ENCODE data around the gene ANAPC2. TPM values are rescaled to one million over a fixed set of nuclear protein-coding genes. Genes with fewer than 3 reads are reported as not detected.

The ANAPC2 gene
- total RNA-seq, 1 experiment from 2014 or later: 49.4 TPM

- no peak for TF ChIP-seq CTCF (IDR thresholded peaks at IDR 0.05; ENCODE audit: unreplicated experiment)
- Mint-ChIP-seq H3K4me1 (ENCODE audit: low read depth, unreplicated experiment) (no peaks in the 10 kb centered on the region), H3K4me3 (ENCODE audit: low read depth, unreplicated experiment) (no peak overlapping the region), H3K27ac (ENCODE audit: unreplicated experiment) (no peak overlapping the region), H3K36me3 (ENCODE audit: insufficient read depth, unreplicated experiment) (peaks cover 16% of the 10 kb centered on the region), H3K9me3 (ENCODE audit: low read depth, unreplicated experiment) (no peaks in the 10 kb centered on the region), H3K27me3 (ENCODE audit: unreplicated experiment) (peaks cover 45% of the 10 kb centered on the region)
- CTCF ChIA-PET: interaction anchor here (0.6 kb wide), 1 partner anchor 390 kb away, joined by 4 read pairs; no protein-coding TSS in a partner anchor
- intact Hi-C loops (cut with micrococcal nuclease; ENCODE audit: unreplicated experiment): no loop called here
- BruUV-seq (replicated peaks): no TSS peak
- DNase-seq: no peak
These were observed 21.0 kb downstream of the ANAPC2 start for GRCh38 chr9:137167277-137167746.

- Mint-ChIP-seq H3K27me3 (ENCODE audit: unreplicated experiment) (peaks cover 46% of the 10 kb centered on the region), H3K27ac (ENCODE audit: unreplicated experiment) (no peak overlapping the region), H3K4me3 (ENCODE audit: low read depth, unreplicated experiment) (no peak overlapping the region), H3K9me3 (ENCODE audit: low read depth, unreplicated experiment) (no peaks in the 10 kb centered on the region), H3K36me3 (ENCODE audit: insufficient read depth, unreplicated experiment) (peaks cover 15% of the 10 kb centered on the region), H3K4me1 (ENCODE audit: low read depth, unreplicated experiment) (no peaks in the 10 kb centered on the region)
- intact Hi-C loops (cut with micrococcal nuclease; ENCODE audit: unreplicated experiment): no loop called here
- no peak for TF ChIP-seq CTCF (IDR thresholded peaks at IDR 0.05; ENCODE audit: unreplicated experiment)
- CTCF ChIA-PET: interaction anchor here (0.5 to 0.6 kb wide), 3 partner anchors 24 to 390 kb away, joined by 4 to 5 read pairs (median 4); no protein-coding TSS in a partner anchor
- BruUV-seq (replicated peaks): no TSS peak
- no peak for DNase-seq
These were observed 21.8 kb downstream of the ANAPC2 start for GRCh38 chr9:137166380-137167229.

DNA sequence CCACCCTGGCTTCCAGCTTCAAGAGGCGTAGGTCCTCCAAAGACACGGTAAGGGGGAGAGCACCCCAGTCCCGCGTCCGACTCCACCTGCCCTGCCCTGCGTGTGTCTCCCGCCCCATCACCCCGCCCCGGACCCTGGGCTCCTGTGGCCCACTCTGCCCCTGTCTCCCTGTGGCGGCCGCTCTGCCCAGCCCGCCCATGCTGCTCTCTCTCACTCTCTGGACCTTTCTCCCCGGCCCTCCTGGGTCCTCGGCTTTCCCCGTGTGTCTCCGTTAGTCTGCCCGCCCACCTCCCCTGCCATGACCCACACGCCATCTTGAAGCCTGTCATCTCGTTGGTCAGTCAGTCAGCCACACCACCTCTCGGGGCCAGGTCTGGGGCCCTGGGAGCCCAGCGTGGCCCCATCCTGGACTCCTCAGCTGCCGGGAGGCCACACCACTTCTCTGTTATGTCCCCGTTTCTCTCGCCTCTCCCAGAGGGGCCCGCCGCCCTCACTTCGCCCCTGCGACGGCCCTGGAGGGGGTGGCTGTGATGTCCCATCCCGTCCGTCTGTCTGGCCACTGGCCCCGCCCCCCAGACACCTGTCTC, 23.0 kb downstream of the ANAPC2 start:
- intact Hi-C loops (cut with micrococcal nuclease; ENCODE audit: unreplicated experiment): no loop called here
- DNase-seq: no peak
- H3K4me1 Mint-ChIP-seq (ENCODE audit: low read depth, unreplicated experiment): no peaks in the 10 kb centered on the region
- no peak overlapping the region for H3K4me3 Mint-ChIP-seq (ENCODE audit: low read depth, unreplicated experiment)
- H3K27me3 Mint-ChIP-seq (ENCODE audit: unreplicated experiment): peaks cover 59% of the 10 kb centered on the region
- CTCF ChIA-PET: no interaction called here
- no peak for TF ChIP-seq CTCF (IDR thresholded peaks at IDR 0.05; ENCODE audit: unreplicated experiment)
- peaks cover 7% of the 10 kb centered on the region for H3K36me3 Mint-ChIP-seq (ENCODE audit: insufficient read depth, unreplicated experiment)
- no peak overlapping the region for H3K27ac Mint-ChIP-seq (ENCODE audit: unreplicated experiment)
- BruUV-seq (replicated peaks): no TSS peak
- no peaks in the 10 kb centered on the region for H3K9me3 Mint-ChIP-seq (ENCODE audit: low read depth, unreplicated experiment)

DNA sequence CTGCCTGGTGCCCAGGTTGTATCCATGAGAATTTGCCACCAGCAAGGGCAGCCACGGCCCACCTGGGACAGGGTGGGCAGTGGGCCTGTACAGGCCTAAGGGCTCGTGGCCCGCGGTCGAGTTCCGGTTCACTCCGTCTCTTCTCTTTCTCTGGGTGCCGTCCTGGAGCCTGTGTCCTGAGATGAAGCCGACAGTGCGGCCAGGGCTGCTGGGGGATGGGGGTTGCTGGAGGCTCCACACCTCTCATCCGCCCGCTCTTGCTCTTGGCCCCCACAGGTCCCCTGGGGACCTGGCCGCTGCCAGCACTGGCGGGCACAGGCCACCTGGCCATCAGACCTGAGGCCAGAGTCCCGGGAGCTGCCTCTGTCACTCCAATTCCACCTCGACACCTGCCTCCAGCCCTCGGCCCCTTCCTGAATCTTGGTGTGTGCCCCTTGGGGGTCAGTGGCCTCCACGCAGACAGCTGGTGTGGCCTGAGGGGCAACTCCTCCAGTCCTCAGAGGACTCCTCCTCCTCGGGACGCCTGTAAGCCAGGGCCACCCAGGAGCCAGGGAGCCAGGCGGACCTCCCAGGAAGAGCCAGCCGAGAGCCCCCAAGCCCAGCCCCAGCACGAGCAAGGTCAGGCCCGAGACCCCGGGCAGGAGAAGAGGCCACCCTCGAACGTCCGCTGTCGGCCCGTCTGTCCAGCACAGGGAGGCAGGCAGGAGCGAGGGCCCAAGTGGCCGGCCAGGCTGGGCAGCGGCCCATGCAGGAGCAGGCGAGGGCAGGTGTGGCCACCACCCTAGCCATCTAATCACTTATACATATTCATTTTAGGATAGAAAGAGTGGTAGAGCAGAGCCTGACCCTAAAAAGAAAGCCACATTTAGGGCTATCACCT, 23.8 kb downstream of the ANAPC2 start:
- CTCF ChIA-PET: no interaction called here
- intact Hi-C loops (cut with micrococcal nuclease; ENCODE audit: unreplicated experiment): no loop called here
- H3K27ac Mint-ChIP-seq (ENCODE audit: unreplicated experiment): no peak overlapping the region
- H3K27me3 Mint-ChIP-seq (ENCODE audit: unreplicated experiment): peaks cover 66% of the 10 kb centered on the region
- no peak for DNase-seq
- H3K36me3 Mint-ChIP-seq (ENCODE audit: insufficient read depth, unreplicated experiment): peaks cover 6% of the 10 kb centered on the region
- TF ChIP-seq CTCF (IDR thresholded peaks at IDR 0.05; ENCODE audit: unreplicated experiment): no peak
- no TSS peak for BruUV-seq (replicated peaks)
- H3K4me1 Mint-ChIP-seq (ENCODE audit: low read depth, unreplicated experiment): no peaks in the 10 kb centered on the region
- H3K9me3 Mint-ChIP-seq (ENCODE audit: low read depth, unreplicated experiment): no peaks in the 10 kb centered on the region
- no peak overlapping the region for H3K4me3 Mint-ChIP-seq (ENCODE audit: low read depth, unreplicated experiment)

Data from Calu3 (cell line).